Chondrocyte (in vitro differentiated cells): Measurements from ENCODE around the gene KIAA1217. TPM values are rescaled to one million over a fixed set of nuclear protein-coding genes. Genes with fewer than 3 reads are reported as not detected.
"Not testable (repeated sequence)": the region's sequence is repeated elsewhere in the genome, so short reads cannot be mapped to it uniquely, and the experiment has no call there.

Experiments
- DNase-seq: peaks from one replicate; pipeline ENCODE4 v3.0.0; 2021; ENCODE audit warnings: mixed read lengths, low spot score
- H3K27ac Mint-ChIP-seq: one replicate; pipeline ENCODE4 v1.8.0; 2021; ENCODE audit warnings: mild to moderate bottlenecking, moderate library complexity, mixed read lengths; ENCODE audit not compliant: unreplicated experiment
- H3K27me3 Mint-ChIP-seq: 2 replicates; pipeline ENCODE4 v1.8.0; 2021; ENCODE audit warnings: low read depth, mixed read lengths
- H3K36me3 Mint-ChIP-seq: 2 replicates; pipeline ENCODE4 v1.8.0; 2021; ENCODE audit warnings: low read depth, mixed read lengths
- H3K4me1 Mint-ChIP-seq: 2 replicates; pipeline ENCODE4 v1.8.0; 2021; ENCODE audit warnings: low read depth, mild to moderate bottlenecking, mixed read lengths
- H3K4me3 Mint-ChIP-seq: one replicate; pipeline ENCODE4 v1.8.0; 2021; ENCODE audit warnings: mild to moderate bottlenecking, moderate library complexity, mixed read lengths; ENCODE audit not compliant: unreplicated experiment
- H3K9me3 Mint-ChIP-seq: 2 replicates; pipeline ENCODE4 v1.8.0; 2021; ENCODE audit warnings: low read depth, mixed read lengths
- total RNA-seq: library from RNA; stranded (reverse); gene quantifications from 3 replicates; pipeline ENCODE4 v1.2.1, GENCODE V29; 2021
- TF ChIP-seq, protein P1 (sequence below): fragments of 200-600 bp; sonication (generic); IDR thresholded peaks from 2 replicates; pipeline ENCODE4 v1.5.0; 2021; ENCODE audit warnings: antibody characterized with exemption, mild to moderate bottlenecking, moderate library complexity

Gene KIAA1217
- total RNA-seq, 1 donor from 2014 or later: 13.2 TPM

DNA sequence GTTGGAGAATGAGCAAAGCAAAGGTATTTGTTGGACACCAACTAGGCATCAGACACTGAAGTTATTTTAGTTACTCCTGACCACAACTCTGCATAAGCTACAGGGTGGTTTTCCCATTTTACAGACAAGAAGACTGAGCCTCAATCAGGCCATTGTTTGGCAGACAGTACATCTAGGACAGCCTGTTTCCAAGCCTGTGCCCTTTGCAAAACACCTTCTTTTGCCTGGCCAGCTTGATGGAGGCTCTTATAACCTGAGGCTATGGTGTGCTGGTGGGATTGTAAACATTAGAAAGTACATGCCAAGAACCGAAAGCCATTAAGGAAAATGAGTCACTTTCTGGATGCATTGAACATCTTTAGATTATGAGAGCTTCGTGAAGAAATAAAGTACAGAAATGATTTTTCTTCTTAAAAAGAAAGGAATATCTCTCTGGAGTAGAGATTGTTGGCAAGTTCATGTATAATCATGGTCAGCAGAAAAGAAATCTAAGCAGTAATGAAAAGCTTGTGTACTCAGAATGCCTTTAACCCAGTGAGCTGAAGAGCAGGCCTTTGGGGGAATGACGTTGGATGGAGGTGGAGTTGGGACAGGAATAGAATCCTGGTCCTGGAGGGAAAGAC lies 140.6 kb downstream of the KIAA1217 start:
- H3K36me3 Mint-ChIP-seq: no peaks in the 10 kb centered on the region
- no peak overlapping the region for H3K4me3 Mint-ChIP-seq
- peaks cover 35% of the 10 kb centered on the region for H3K4me1 Mint-ChIP-seq
- no peak for DNase-seq
- H3K27ac Mint-ChIP-seq: peak overlapping the region; percentile 8
- H3K27me3 Mint-ChIP-seq: peaks cover 4% of the 10 kb centered on the region
- no peaks in the 10 kb centered on the region for H3K9me3 Mint-ChIP-seq
- TF ChIP-seq, protein P1, sequence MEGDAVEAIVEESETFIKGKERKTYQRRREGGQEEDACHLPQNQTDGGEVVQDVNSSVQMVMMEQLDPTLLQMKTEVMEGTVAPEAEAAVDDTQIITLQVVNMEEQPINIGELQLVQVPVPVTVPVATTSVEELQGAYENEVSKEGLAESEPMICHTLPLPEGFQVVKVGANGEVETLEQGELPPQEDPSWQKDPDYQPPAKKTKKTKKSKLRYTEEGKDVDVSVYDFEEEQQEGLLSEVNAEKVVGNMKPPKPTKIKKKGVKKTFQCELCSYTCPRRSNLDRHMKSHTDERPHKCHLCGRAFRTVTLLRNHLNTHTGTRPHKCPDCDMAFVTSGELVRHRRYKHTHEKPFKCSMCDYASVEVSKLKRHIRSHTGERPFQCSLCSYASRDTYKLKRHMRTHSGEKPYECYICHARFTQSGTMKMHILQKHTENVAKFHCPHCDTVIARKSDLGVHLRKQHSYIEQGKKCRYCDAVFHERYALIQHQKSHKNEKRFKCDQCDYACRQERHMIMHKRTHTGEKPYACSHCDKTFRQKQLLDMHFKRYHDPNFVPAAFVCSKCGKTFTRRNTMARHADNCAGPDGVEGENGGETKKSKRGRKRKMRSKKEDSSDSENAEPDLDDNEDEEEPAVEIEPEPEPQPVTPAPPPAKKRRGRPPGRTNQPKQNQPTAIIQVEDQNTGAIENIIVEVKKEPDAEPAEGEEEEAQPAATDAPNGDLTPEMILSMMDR: no peak

DNA sequence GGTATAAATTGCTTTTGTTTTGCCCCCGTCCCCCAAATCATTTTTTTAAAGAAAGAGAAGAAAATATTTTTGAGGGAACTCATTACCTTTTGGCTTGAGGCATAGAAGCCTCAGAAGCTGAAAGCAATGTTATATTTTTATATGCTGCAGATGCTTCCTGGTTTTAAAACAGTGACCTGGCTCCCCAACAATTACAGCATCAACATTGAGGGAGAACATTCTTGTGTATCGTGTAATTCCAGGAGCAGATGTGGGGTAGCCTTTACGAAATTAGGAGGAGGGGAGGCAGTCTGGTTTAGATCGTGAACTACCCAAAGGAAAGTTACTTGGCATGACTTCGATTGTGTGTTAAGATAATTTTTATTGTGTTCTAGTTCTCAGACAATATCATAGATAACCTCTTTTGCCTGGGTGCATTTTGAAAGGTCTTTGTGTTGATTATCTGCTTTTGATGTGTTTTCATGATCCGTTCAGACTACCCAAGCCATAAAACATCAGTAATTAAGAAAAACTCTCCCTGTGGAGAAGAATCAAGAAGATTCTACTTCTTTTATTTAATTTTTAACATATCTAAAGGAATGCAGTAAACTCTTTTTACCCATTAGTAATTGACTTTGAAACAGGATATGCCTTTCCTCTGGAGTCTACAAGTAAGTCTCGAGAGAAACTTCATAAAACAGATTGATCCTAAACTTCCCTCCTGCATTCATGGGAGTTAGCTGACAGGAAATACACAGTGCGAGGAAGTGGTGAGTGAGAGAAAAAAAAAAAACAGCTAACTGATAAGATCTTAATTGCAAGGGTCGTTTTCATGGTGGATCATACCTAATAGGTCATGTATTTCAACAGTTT lies 141.4 kb downstream of the KIAA1217 start:
- Mint-ChIP-seq H3K9me3 (no peaks in the 10 kb centered on the region), H3K27me3 (peaks cover 4% of the 10 kb centered on the region), H3K36me3 (no peaks in the 10 kb centered on the region), H3K4me3 (no peak overlapping the region), H3K4me1 (peaks cover 27% of the 10 kb centered on the region), H3K27ac (peak overlapping the region; percentile 13)
- TF ChIP-seq, protein P1: no peak
- no peak for DNase-seq

- H3K4me3 Mint-ChIP-seq, H3K27me3 Mint-ChIP-seq, DNase-seq, H3K9me3 Mint-ChIP-seq, H3K27ac Mint-ChIP-seq, H3K36me3 Mint-ChIP-seq: not testable (repeated sequence)
- peaks cover 26% of the 10 kb centered on the region for H3K4me1 Mint-ChIP-seq
These were observed 141.9 kb downstream of the KIAA1217 start for GRCh38 chr10:24350922-24351225.

- Mint-ChIP-seq H3K27ac (no peak overlapping the region), H3K4me3 (no peak overlapping the region), H3K36me3 (no peaks in the 10 kb centered on the region), H3K4me1 (peaks cover 24% of the 10 kb centered on the region), H3K9me3 (no peaks in the 10 kb centered on the region), H3K27me3 (peaks cover 4% of the 10 kb centered on the region)
- TF ChIP-seq, protein P1: no peak
- no peak for DNase-seq
These were observed 143.0 kb downstream of the KIAA1217 start for GRCh38 chr10:24351961-24352360.

GRCh38 chr10:24352399-24352798 lies 143.5 kb downstream of the KIAA1217 start:
- TF ChIP-seq, protein P1: no peak
- Mint-ChIP-seq H3K27me3 (peaks cover 4% of the 10 kb centered on the region), H3K4me3 (no peak overlapping the region), H3K4me1 (peaks cover 20% of the 10 kb centered on the region), H3K9me3 (no peaks in the 10 kb centered on the region), H3K27ac (no peak overlapping the region), H3K36me3 (no peaks in the 10 kb centered on the region)
- no peak for DNase-seq
